ENCODE measurements around the gene PSMA2. TPM values are rescaled to one million over a fixed set of nuclear protein-coding genes. Genes with fewer than 3 reads are reported as not detected.
A peak's percentile ranks its signal among the peaks of the same experiment; 100 is the strongest.

PSMA2 gene
- polyA plus RNA-seq, 1 of the 3 experiments (the other 2 are of a cell fraction), result 101 TPM

- CTCF ChIA-PET, result interaction anchor here (1.2 to 2.6 kb wide), 4 partner anchors 9 to 785 kb away, joined by 3 to 6 read pairs (median 4); no protein-coding TSS in a partner anchor
- POLR2A ChIA-PET, result no interaction called here
- peaks cover 11% of the 10 kb centered on the region; the same call in 1 of the 2 replicates for H3K79me2 ChIP-seq (ENCODE audit: insufficient read depth)
- no peak overlapping the region for H3K9ac ChIP-seq
- peaks cover 35 to 38% of the 10 kb centered on the region in 2 experiments for H3K36me3 ChIP-seq (replicated peaks in 1 of 2; ENCODE audit: control insufficient read depth in 1 of 2, insufficient read depth in 2 of 2, low read length in 1 of 2)
- H3K4me3 ChIP-seq (ENCODE audit: low read depth in 2 of 2, low read length in 1 of 2), result no peak overlapping the region
- TF ChIP-seq GABPA (IDR thresholded peaks at IDR 0.05; ENCODE audit: low read depth) (no peak), USF1 (IDR thresholded peaks at IDR 0.05; ENCODE audit: borderline replicate concordance, low read depth) (no peak), USF2 (IDR thresholded peaks at IDR 0.05; ENCODE audit: borderline replicate concordance, low read depth, low read length) (no peak), PBX3 (IDR thresholded peaks at IDR 0.05) (no peak), CTCF (IDR thresholded peaks at IDR 0.05) (no peak), MEF2A (IDR thresholded peaks at IDR 0.05; ENCODE audit: borderline replicate concordance, low read depth) (no peak), ELF1 (IDR thresholded peaks at IDR 0.05) (no peak), TEAD4 (IDR thresholded peaks at IDR 0.05; ENCODE audit: borderline replicate concordance, insufficient read depth) (no peak)
- H3K4me2 ChIP-seq, result no peak overlapping the region
- H3K27me3 ChIP-seq (ENCODE audit: insufficient read depth), result no peaks in the 10 kb centered on the region
- H3K4me1 ChIP-seq (ENCODE audit: control insufficient read depth in 1 of 2, insufficient read depth in 2 of 2, low read depth in 1 of 2, low read length in 1 of 2), result peaks cover 0 to 13% of the 10 kb centered on the region in 2 experiments; a peak in 2 of 4 replicates
- no peaks in the 10 kb centered on the region for H3K9me2 ChIP-seq
- no peak overlapping the region for H2AFZ ChIP-seq (ENCODE audit: low read depth)
- WGBS (ENCODE audit: low lambda C conversion rate), result 57% methylated on average over 1 of the region's 1 CpG
- H3K27ac ChIP-seq (ENCODE audit: low read depth in 2 of 2, low read length in 1 of 2), result peak overlapping the region in 1 of 2 experiments; percentile 9; a peak in 1 of 4 replicates
- H4K20me1 ChIP-seq (ENCODE audit: insufficient read depth), result no peaks in the 10 kb centered on the region
- no peak for DNase-seq
- H3K9me3 ChIP-seq, result no peaks in the 10 kb centered on the region
- H3F3A ChIP-seq (replicated peaks; ENCODE audit: insufficient read depth), result peaks cover 27% of the 10 kb centered on the region
Observed at GRCh38 chr7:42915356-42915755, 16.6 kb downstream of the PSMA2 start.

- Histone ChIP-seq H3K4me1 (ENCODE audit: control insufficient read depth in 1 of 2, insufficient read depth in 2 of 2, low read depth in 1 of 2, low read length in 1 of 2) (peaks cover 0 to 16% of the 10 kb centered on the region in 2 experiments; a peak in 2 of 4 replicates), H4K20me1 (ENCODE audit: insufficient read depth) (no peaks in the 10 kb centered on the region), H3K27me3 (ENCODE audit: insufficient read depth) (no peaks in the 10 kb centered on the region), H2AFZ (ENCODE audit: low read depth) (no peak overlapping the region; the same call in 1 of the 2 replicates), H3K4me3 (ENCODE audit: low read depth in 2 of 2, low read length in 1 of 2) (no peak overlapping the region), H3F3A (replicated peaks; ENCODE audit: insufficient read depth) (peaks cover 27% of the 10 kb centered on the region), H3K79me2 (ENCODE audit: insufficient read depth) (peaks cover 16% of the 10 kb centered on the region; the same call in 1 of the 2 replicates), H3K27ac (ENCODE audit: low read depth in 2 of 2, low read length in 1 of 2) (peak overlapping the region in 1 of 2 experiments; percentile 60; a peak in 2 of 4 replicates), H3K9me2 (no peaks in the 10 kb centered on the region), H3K9me3 (no peaks in the 10 kb centered on the region), H3K9ac (no peak overlapping the region), H3K4me2 (no peak overlapping the region; the same call in 1 of the 2 replicates), H3K36me3 (replicated peaks in 1 of 2; ENCODE audit: control insufficient read depth in 1 of 2, insufficient read depth in 2 of 2, low read length in 1 of 2) (peaks cover 27 to 38% of the 10 kb centered on the region in 2 experiments)
- WGBS (ENCODE audit: low lambda C conversion rate), result 41% methylated on average over 5 of the region's 5 CpGs
- DNase-seq, result no peak
- ChIA-PET CTCF (interaction anchor here (0.8 to 1.9 kb wide), 2 partner anchors 10 to 18 kb away, joined by 4 to 5 read pairs; partner anchors contain the start of genes MRPL32 and PSMA2), POLR2A (no interaction called here)
- TF ChIP-seq ZBTB33 (IDR thresholded peaks at IDR 0.05; ENCODE audit: borderline replicate concordance, low read depth) (no peak), RXRA (IDR thresholded peaks at IDR 0.05; ENCODE audit: borderline replicate concordance, low read depth) (no peak), CHD2 (IDR thresholded peaks at IDR 0.05; ENCODE audit: low read length, partially characterized antibody) (no peak), YY1 (IDR thresholded peaks at IDR 0.05; ENCODE audit: low read depth) (no peak), SMC3 (IDR thresholded peaks at IDR 0.05; ENCODE audit: low read depth, low read length) (no peak), SIN3A (IDR thresholded peaks at IDR 0.05; ENCODE audit: borderline replicate concordance, low read depth, low read length) (no peak), JUND (IDR thresholded peaks at IDR 0.05) (no peak), USF2 (IDR thresholded peaks at IDR 0.05; ENCODE audit: borderline replicate concordance, low read depth, low read length) (no peak), CTCF (IDR thresholded peaks at IDR 0.05) (no peak), MEF2A (IDR thresholded peaks at IDR 0.05; ENCODE audit: borderline replicate concordance, low read depth) (no peak)
Observed at GRCh38 chr7:42914421-42915045, 17.4 kb downstream of the PSMA2 start.

All from SK-N-SH (cell line).